22Rv1 (cell line): ENCODE measurements around the gene VGLL4.

Source experiments
- H3K27ac ChIP-seq: fragments of 450-650 bp; 2 replicates; pipeline ENCODE4 v1.5.1; 2017
- CTCF ChIP-seq: fragments of 450-650 bp; IDR thresholded peaks from 2 replicates; pipeline ENCODE4 v1.5.1; 2017; ENCODE audit warnings: mild to moderate bottlenecking
- ZFX ChIP-seq: fragments of 450-650 bp; IDR thresholded peaks from 2 replicates; pipeline ENCODE4 v1.6.1; 2017; ENCODE audit warnings: antibody characterized with exemption, borderline replicate concordance

The VGLL4 gene

DNA sequence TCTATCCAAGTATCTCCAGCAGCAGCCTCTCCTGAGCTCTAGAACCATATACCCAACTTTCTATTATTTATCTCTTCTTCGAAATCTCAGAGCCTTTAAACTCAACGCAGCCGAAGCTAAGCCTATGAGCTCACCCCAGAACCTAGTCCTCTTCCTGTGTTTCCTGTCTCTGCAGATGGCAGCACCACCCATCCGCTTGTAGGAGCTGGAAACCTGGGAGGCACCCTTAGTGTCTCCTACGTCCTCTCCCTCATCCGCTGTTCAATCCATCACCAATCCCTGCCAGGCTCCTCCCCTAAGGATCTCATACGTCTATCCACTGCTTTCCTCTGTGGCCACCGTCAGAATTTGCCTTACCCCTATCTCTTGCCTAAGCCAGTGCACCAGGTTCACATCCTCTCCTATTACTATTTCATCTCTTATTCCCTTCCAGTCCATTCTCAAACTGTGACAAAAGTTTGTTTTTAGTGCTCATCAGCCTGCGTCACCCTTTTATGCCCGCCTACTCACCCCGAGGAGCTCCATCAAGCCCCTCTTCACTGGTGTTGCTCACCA is 9.6 kb downstream of the VGLL4 start:
- H3K27ac ChIP-seq, result no peak overlapping the region
- no peak for TF ChIP-seq CTCF
- TF ChIP-seq ZFX, result no peak

DNA sequence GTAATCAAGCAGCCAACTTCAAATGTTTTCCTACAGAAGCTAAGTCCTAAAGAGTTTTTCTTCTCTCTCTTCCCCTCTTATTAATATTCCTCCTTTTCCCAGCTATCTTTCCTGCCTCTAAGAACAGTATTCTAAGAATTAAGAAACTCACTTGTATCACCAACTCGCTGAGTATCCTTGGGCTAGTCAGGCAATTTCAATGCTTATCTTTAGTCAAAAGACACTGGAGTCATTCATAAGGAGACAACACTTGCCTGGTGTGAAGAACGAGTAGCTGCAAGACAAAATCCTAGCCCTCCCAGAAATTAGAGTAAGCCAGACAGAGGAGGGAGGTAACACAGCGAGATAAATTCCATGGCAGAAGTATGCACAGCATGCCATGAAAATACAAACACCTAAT is 10.7 kb downstream of the VGLL4 start:
- H3K27ac ChIP-seq, result no peak overlapping the region
- TF ChIP-seq CTCF (no peak), ZFX (no peak)

- TF ChIP-seq CTCF (no peak), ZFX (no peak)
- no peak overlapping the region for H3K27ac ChIP-seq
Measured at GRCh38 chr3:11632564-11632963, 11.2 kb downstream of the VGLL4 start.

DNA sequence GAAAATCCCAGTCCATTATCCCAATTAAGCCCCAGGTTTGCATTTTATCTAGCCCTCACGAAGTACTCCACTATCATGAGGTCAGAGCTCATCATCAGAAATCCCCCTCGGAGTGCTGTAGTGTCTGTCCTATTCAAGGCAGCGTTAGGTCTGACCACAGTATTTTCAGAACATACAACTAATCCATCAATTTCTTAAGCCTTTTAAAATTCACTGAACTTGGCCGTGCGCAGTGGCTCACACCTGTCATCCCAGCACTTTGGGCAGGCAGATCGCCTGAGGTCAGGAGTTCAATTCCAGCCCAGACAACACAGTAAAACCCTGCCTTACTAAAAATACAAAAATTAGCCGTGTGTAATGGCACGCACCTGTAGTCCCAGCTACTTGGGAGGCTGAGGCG is 11.9 kb downstream of the VGLL4 start:
- TF ChIP-seq CTCF (no peak), ZFX (no peak)
- H3K27ac ChIP-seq, result no peak overlapping the region

- H3K27ac ChIP-seq, result no peak overlapping the region
- TF ChIP-seq ZFX (no peak), CTCF (no peak)
Measured at GRCh38 chr3:11629716-11630115, 14.0 kb downstream of the VGLL4 start.

- H3K27ac ChIP-seq, result no peak overlapping the region
- TF ChIP-seq ZFX, result no peak
Measured at GRCh38 chr3:11627612-11628011, 16.1 kb downstream of the VGLL4 start.

GRCh38 chr3:11626084-11626463 is 17.6 kb downstream of the VGLL4 start:
- no peak for TF ChIP-seq ZFX
- no peak for TF ChIP-seq CTCF
- no peak overlapping the region for H3K27ac ChIP-seq

DNA sequence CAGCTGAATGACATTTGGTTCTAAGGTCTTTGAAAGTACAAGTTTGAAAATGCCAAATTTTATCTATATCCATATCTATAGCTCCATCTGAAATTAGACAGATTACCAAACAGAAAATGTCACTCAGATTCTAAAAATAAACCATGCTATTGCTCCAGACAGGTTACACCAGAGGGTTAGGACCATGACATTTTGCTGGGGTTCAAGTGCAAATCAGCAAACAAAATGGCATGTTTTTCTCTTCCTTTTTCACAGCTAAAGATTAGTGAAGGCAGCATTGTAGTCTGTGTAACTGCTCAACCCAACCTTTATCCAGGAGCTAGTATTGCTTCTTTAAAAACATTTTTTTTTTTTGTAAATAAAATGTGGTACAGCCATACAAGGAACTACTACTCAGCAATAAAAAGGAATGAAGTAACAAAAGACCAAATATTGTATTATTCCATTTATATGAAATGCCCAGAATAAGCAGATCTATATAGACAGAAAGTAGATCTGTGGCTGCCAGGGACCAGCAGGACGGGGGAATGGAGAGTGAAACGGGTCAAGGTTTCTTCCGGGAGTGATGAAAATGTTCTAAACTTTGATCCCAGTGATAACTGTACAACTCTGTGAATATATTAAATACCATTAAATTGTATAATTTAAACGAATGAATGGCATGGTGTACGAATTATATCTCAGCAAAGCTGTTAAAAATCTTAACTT is 18.2 kb downstream of the VGLL4 start:
- H3K27ac ChIP-seq, result no peak overlapping the region
- TF ChIP-seq ZFX (no peak), CTCF (no peak)
